AG08395 (cell line): ENCODE data around the gene SARS1.

Experiments used
- DNase-seq: peaks from one replicate; pipeline ENCODE4 v3.0.0; 2012; ENCODE audit warnings: mixed read lengths, low spot score

SARS1 gene

DNA sequence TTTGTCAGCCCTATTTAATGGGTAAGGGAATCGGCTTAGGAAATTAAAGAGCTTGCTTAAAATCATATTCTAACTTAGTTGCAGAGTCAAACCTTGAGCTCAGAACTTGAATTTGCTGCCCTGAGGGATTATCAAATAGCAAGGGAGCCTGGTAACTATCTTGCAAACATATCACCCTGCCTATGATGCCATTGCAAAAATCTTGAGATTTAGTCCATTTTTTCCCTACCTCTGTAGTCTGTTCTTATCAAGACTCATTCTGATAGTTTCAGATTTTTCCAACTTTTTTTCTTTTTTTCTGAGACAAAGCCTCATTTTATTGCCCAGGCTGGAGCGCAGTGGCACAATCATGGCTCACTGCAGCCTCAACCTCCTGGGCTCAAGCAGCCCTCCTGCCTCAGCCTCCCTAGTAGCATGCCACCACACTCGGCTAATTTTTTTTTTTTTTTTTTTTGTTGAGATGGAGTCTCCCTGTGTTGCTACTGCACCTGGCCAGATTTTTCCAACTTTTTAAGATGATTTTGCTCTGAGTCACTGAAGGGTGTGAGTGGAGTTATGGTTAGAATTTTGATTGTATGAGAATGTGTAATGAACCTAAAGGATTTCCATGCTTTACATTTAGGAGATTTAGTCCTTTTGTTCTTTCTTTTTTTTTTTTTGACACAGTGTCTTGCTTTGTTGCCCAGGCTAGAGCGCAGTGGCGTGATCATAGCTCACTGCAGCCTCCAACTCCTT, 12.2 kb downstream of the SARS1 start:
- DNase-seq: no peak

DNA sequence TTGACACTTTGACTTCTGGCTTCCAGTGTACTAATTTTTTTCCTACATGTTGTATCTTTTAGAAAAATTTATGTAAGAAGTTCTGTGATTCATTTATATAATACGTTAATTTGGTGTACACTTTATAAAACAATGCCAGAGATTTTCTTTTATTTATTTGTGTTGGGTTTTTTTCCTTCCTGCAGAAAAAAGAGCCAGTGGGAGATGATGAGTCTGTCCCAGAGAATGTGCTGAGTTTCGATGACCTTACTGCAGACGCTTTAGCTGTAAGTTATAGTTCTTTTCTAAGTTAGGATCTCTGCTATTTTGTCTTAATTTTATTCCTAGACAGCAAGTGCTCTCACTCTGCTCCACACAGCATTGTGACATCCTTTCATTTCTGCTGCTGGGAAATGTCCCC, 14.4 kb downstream of the SARS1 start:
- DNase-seq: no peak

DNA sequence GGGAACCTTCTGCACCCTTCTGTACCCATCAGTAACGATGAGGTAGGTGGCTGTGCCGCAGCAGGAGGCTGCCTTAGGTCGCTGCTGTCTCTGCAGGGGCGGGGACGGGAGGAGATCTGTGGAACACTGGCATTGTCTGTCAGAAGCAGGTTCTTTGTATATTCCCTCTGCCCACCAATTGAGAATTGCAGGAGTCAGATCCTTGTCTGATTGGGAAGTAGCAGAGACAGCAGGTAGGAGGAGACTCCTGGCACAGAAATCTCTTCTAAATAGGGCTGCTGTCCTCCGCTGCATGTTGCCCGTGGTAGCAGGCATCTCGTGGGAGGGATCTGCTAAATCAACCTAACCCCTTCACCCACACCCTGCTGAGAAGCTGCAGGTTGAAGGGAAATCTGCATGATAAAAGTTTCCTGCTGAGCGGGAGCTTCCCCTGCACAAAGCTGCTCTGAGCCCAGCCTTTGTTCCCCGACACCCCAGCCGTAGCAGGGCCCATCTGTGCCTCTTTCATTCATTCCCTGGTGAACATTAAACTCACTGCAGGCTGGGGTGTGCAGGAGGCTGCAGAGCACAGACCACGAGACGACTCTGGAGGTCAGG, 15.9 kb downstream of the SARS1 start:
- no peak for DNase-seq

DNA sequence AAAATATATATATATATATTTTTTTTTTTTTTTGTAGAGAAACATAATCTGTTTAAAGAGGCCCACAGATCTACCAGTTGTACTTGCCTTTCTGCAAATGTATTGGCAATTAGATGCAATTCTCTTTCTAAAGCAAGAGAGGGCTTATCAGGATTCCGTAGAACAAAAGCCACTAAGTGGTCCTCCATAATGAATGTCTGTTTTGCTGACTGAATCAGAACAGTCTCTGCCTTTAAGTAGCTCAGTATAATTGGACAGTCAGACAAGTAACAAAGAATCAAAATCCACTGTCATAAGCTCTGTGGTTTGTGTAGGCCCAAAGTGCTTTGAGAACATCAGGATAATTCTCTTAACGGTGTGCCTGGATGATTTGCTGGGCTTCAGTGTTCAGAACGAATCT, 17.3 kb downstream of the SARS1 start:
- no peak for DNase-seq

DNA sequence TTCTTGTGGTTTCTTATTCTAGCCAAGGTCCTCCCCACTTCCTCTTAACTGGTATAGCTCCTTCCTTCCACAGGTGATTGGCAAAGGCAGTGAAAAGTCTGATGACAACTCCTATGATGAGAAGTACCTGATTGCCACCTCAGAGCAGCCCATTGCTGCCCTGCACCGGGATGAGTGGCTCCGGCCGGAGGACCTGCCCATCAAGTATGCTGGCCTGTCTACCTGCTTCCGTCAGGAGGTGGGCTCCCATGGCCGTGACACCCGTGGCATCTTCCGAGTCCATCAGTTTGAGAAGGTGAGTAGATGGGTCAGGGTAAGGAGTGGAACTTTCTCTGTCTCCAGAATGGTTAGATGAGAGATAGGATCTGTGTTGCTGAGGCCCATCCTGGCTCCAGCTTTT, 21.4 kb downstream of the SARS1 start:
- no peak for DNase-seq

DNA sequence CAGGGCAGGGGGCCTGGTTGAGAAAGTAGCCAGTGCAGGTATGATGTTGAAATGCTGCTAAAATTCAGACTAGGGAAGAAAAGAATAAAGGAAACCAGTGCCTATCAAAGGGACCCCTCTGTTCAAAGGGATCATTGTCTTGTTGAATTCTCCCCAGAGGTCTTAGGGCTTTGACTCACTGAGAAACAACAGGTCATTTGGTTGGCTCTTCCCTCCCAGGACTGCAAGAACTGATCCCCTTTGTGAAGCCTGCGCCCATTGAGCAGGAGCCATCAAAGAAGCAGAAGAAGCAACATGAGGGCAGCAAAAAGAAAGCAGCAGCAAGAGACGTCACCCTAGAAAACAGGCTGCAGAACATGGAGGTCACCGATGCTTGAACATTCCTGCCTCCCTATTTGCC, 23.8 kb downstream of the SARS1 start:
- DNase-seq: no peak

DNA sequence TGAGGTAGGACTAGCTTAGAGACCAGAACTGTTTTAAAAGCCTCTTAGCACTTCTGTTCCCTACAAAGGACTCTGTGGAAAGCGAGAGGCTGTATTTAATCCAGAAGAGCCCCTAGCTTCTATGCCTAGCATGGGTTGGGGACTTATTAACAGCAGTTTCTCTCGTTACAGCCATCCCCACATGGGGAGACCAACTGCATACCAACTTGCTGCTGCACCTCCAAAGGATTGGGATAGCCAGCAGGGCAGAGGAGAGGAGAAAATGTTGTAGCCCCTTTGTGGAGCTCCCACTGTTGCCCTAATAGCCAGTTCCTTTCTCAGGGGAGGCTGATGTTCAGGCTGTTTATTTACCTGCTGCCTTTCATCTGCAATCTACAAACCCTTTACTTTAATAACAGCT, 24.7 kb downstream of the SARS1 start:
- no peak for DNase-seq

DNA sequence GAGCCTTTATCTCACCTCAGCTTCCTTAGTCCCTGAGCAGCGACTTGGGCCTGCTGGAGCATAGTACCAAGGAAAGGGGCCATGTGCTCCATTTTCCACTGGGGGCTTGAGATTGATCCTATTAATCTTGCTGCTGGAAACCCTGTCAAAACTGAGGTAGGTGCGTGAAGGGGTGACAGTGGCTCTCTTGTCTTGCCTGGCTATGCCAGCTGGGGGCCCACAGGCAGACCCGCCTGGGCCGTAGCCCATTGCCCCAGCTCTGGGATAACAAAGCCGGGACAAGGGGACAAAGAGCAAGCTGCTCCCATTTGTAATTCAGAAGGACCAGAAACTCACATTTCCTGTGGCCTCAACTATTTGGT, 25.3 kb downstream of the SARS1 start:
- DNase-seq: no peak

DNA sequence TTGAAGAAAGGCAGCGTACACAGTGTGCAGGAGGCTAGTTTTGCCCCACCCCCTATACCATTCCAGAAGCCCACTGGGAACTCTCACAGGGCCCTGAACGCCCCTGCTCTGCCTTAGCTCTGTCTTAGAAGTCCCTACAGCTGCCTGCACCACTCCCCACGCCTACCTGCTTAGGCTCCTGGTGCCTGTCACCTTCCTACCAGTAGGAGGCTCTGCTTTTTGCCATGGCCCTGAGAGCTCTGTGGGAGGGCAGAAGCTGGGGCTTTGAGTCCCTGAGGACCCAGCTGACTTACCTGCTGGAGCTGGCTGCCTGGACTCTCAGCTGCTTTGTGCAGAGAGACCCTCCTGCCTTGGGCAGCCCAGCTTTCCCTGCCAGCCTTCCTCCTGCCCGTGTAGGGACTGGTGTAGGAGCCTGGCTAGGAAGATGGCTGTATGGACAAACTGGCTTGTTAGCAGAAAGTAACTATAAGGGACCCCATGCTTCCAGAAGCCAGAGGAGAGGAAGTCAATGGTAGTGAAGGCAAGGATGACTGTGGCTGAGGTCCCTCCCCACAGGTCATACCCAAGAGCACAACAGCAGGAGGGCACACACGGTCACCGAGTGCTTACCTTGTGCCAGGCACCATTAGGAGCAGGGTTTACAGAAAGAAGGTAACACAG, 25.8 kb downstream of the SARS1 start:
- no peak for DNase-seq

DNA sequence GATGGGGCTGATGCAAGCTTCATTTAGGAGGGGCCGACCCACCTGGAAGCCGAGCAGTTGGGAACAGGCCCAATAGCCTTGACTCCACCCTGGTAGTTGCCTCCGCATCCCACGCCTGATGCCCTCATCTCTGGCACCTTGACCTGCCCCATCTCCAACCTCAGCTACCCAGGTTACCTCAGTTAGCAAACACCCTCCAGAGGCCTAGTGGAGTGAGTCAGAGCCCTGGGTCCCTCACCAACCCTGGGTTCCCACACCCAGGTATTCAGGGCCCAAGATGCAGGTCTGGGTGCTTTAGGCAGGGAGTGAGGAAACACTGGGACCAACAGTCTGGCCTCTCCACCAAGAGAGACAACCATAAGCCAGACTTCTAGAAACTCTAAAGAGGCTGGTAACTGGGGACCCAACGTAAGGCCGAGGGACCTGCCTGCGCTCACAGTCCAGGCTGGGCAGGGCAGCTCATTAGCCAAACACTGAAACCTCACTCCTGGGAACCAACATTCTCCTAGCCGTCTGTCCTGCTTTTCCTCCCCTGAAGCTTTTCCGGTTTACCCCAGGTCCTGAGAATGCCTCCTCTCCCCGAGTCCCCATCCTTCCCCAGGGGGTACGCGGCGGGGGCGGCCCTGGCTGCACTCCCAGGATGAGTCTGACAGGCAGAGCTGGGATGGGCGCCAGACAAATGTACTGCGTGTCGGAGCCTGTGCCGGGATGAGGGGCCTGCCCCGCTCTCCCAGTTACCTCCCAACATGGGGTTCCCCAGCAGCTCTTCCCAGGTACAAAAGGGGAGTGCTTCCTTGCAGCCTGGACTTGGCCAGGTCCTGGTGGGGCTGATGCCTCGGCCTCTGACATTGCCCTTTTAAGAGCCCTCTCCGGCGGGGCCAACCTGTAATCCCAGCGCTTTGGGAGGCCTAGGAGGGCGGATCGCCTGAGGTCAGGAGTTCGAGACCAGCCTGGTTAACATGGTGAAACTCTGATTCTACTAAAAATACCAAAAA, 26.7 kb downstream of the SARS1 start:
- DNase-seq: peak; percentile 73

DNA sequence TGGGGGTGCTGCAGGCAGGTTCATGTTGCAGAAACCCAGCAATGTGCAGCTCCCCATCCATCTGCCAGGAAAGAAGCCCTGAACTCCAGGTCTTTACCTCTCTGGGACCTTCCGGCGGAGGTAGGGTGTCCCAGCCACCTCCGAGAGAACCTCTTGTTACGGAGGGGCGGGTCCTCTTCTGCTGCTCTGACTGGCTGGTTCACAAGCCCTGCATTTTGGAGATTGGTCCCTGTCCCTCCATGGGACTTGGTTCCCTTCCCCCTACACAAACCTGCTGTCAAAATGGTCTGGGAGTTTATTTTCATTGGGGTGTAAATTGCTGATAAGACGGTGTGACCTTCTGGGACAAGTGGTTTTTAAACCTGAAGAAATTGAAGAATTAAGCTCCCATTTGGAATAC, 27.6 kb downstream of the SARS1 start:
- no peak for DNase-seq

DNA sequence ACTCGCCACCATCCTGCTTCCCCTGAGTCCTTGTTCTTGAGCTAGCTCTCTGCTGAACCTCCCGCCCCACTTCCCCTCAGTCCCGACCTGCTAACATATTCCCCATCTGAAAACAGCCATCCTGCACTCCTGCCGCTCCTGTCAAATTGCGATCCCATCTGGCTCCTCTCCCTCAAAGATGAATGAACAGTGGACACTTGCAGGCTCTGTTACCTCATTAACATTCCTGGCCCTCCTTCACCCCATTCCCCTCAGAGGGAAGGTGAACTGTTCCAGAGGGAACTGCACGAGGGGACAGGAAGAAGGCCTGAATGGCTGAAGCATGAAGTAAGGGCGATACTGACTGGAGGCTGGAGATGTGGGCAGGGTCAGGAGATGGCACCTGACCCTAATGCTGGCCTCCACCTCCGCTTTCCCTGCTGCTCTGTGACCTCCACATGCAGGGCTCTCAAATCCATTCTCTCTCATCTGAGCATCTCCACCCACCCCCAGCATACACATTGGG, 28.2 kb downstream of the SARS1 start:
- DNase-seq: no peak

DNA sequence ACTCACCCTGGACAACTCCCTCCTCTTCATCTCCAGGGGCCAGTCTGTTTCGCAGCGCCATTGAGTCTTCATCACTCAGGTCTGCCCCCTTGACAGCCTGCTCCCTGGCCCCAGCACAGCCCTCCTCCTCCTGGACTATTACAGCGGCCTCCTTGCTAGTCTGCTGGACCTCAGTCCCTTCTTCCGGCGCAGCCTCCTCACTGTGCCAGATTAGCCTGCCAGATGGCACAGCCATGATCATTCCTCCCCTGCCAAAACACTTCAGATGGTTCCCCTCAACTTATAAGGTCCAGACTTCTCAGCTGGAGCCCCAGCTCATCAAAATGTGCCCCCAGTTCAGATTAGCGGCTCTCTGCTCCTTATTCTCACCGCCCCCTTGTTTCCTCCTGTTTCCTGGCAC, 28.7 kb downstream of the SARS1 start:
- no peak for DNase-seq

DNA sequence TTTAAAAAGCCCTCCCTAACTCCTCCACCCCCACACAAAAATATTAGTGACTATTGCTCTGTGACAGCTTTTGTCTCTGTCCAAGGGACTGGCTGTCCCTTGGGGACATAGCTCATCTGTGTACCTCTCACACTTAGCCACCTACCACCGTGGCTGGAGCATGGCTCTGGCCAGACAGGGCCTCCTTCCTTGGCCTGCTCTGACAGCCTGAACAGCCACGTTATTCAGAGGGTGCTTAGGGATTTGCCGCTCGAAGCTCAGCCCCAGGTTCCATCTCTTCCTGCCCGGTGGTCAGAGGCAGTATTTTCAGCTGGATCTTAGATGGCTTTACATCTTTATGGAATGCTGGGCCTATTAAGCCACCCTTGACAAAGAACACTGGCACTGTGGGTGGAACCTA, 29.5 kb downstream of the SARS1 start:
- DNase-seq: no peak

DNA sequence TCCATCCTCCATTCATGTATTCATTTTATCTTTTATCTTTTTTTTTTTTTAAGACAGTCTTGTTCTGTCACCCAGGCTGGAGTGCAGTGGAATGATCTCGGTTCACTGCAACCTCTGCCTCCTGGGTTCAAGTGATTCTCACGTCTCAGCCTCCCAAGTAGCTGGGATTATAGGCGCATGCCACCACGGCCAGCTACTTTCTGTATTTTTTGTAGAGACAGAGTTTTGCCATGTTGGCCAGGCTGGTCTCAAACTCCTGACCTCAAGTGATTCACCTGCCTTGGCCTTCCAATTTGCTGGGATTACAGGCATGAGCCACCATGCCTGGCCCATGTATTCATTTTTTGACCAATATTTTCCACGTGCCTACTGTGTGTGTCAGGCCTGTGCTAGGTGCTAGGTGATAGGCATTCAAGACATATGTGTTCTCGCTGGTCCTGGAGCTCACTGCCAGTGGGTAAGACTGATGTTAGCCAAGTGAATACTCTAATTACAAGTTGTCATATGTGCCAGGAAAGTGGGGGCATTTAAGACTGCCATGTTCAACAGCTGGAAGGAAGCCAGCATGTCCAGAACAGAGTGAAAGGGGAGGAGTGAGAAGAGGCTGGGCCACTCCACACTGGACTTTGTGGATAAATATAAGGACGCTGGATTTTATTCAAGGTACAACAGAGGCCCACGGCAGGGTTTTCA, 30.3 kb downstream of the SARS1 start:
- DNase-seq: no peak

DNA sequence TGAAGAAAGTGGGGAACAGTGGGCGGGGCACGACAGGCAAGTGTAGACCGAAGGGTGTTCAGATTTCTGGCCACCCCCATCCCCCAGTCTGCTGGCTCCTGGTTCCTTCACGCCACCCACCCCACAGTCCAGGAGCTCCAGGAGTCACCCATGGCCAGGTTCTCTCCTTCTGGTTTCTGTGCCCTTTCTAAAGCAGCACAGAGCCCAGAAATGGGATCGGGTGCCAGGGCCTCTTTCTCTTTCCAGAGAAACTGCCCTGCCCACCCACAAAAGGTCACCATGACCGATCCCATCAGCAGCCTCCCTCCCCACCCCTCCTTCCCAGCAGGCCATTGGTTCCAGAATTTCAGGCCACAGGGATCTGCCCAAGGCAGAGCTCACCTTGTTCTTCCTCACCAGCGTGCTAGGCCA, 32.4 kb downstream of the SARS1 start:
- DNase-seq: no peak

DNA sequence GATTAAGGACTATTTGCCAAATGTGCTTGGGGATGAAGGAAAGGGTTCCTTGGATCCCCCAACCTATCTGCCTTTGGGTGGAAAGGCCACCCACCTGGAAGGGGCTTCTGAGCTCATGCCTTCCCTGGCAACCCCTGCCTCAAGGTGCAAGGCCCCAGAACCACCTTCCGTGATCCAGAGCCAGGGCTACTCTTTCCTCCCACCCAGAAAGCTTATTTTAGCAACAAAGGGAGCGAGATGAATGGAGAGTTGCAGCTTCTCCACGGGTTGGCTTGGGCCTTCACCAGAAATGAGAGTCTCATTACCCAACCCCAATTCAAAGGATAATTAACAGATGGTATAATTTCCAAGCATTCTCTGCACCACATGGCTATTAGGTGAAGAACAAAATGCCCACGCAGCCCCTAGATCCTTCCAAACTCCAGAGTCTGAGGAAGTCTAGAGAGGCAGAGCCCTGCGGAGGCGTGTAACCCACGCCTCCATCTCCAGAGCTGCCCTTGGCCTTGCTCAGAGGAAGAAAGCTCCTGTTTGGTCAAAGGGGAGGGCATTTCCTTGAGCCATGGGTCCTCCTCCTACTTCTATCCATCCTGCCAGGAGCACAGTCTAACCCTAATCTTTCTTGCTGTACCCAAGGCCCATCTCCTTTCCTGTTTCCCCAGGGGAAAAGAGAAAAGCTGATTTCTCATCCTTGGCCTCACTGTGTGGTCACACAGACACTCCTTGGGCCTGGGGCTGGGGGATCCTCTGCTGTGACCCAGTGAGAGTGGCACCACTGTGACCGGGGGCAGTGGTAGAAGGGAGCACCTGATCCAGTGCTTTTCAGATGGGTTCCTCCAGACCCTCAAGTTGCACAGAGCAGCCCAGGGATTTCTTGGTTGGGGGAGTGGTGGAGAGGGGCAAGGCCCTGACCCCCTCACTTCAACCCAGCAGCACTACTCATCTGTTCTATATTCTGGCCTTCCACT, 34.0 kb downstream of the SARS1 start:
- DNase-seq: no peak

DNA sequence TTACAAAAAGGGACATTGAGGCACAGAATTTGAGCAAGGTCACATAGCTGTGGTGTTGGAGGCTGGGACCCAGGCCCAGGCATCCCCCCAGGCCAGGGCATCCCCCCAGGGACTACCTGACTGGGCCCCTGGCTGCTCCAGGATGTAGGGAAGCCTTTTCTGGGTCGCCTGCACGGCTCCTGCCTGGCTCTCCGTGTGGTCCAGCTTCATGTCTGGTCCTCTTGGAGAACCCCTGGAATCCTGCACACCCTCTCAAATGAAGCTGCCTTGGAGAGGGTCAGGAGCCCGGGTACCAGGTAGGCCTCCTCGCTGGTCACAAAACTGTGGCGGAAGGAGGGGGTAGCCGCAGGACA, 34.7 kb downstream of the SARS1 start:
- DNase-seq: no peak

DNA sequence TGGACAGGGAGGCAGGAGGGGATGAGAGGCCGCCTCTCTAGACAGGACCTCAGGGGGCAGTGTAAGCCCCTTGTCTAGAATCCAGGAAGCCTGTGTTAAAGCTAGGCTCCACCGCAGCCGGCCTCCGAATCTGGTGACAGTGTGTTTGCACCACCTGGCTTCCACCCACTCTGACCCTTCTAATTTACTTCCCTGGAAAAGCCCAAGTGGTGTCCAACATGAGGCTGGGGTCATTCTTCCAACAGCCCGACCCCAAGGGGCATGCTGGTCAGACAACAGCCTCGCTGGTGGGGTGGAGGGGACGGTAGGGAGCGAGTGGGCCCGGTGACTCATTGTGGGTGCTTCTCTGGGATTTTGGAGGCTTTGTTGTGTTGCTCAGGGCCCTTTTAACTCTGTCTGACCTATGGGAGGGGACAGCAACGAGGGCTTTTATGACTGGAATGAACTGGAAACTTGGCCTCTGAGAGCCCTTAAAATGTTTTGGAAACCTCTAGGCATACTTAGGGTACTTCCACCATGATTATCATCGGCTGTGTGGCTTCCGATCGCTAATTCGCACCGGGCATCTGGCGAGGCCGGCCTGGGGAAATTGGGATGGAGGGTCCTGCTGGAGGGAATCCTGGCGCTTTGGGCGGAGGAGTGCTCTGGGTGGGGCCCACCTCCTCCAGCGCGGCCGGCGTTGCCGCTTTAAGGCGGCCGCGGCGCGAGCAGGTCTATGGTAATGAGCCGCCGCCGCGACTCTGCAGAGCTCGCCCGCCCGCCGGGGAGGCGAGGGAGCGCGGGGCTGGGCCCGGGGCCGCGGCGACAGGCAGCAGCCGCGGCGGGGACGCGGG, 35.3 kb downstream of the SARS1 start, which contains the start of gene CELSR2:
Gene CELSR2 (plus strand): TSS at position 743 of the 833 bp plus-strand sequence. CDS start 541 bp downstream, outside the sequence.
- DNase-seq: peak; percentile 71
